ENCODE measurements around the gene MEGF6. TPM values are rescaled to one million over a fixed set of nuclear protein-coding genes. Genes with fewer than 3 reads are reported as not detected.

Gene MEGF6
- total RNA-seq, 1 experiment from 2014 or later: 21.3 TPM

DNA sequence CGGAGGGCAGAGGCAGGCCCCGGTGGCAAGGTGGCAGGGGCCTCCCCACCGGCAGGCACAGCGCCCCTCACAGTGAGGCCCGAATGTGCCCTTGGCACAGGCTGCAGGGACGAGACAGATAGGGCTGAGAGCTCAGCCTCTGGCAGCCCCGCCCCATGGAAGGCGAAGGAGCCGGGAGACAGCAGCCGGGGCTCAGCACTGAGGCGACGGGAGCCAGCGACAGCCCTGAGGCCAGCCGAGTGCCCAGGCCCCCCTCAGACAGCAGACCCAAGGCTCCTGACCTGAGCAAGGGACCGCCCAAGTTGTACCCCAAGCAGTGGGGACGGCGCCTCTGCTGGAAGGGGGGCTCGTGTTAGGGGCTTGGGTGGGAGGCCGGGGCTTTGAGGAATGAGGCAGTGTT, 113.8 kb downstream of the MEGF6 start:
- Histone ChIP-seq H2BK15ac (ENCODE audit: low read depth, low read length) (no peak overlapping the region), H2AK5ac (ENCODE audit: insufficient read length, low read length) (no peak overlapping the region), H4K5ac (ENCODE audit: insufficient read length, low read depth, low read length) (no peak overlapping the region), H3K27me3 (ENCODE audit: insufficient read depth, low read length) (no peaks in the 10 kb centered on the region), H2BK12ac (ENCODE audit: insufficient read length, low read depth, low read length) (no peak overlapping the region), H3K79me2 (ENCODE audit: insufficient read depth, low read length) (no peaks in the 10 kb centered on the region), H3K4ac (ENCODE audit: low read depth, low read length) (no peak overlapping the region), H3K4me2 (ENCODE audit: insufficient read depth, insufficient read length, low read length) (no peak overlapping the region), H3K27ac (ENCODE audit: insufficient read length, low read depth, low read length) (no peak overlapping the region), H3K18ac (ENCODE audit: insufficient read length, low read depth, low read length) (no peak overlapping the region), H3K4me1 (ENCODE audit: insufficient read depth, low read length) (no peaks in the 10 kb centered on the region), H3K23me2 (ENCODE audit: insufficient read length, low read depth, low read length, poor library complexity, severe bottlenecking) (no peaks in the 10 kb centered on the region), H3K23ac (ENCODE audit: insufficient read length, low read depth, low read length) (no peak overlapping the region), H3K9me3 (ENCODE audit: control insufficient read depth, low read depth, low read length) (no peaks in the 10 kb centered on the region), H3K9ac (ENCODE audit: extremely low read depth, insufficient read length, low read length) (no peak overlapping the region), H4K20me1 (ENCODE audit: control insufficient read depth, insufficient read depth, insufficient read length) (no peaks in the 10 kb centered on the region), H4K91ac (ENCODE audit: insufficient read length, low read depth, low read length) (no peak overlapping the region), H2BK5ac (ENCODE audit: insufficient read length, low read length) (no peak overlapping the region), H3K79me1 (ENCODE audit: insufficient read depth, low read depth, low read length, poor library complexity, severe bottlenecking) (no peaks in the 10 kb centered on the region), H2BK20ac (ENCODE audit: low read depth, low read length, poor library complexity, severe bottlenecking) (no peak overlapping the region), H2AFZ (ENCODE audit: low read length) (no peak overlapping the region), H4K8ac (replicated peaks; ENCODE audit: insufficient read length, low read depth, low read length) (no peak overlapping the region), H2BK120ac (ENCODE audit: low read depth, low read length, poor library complexity, severe bottlenecking) (no peak overlapping the region), H3K56ac (ENCODE audit: insufficient read length, low read depth, low read length) (no peak overlapping the region), H3T11ph (ENCODE audit: low read length) (no peak overlapping the region), H3K14ac (ENCODE audit: insufficient read depth, low read length) (no peak overlapping the region)
- Mint-ChIP-seq H3K27me3 (ENCODE audit: low read depth) (no peaks in the 10 kb centered on the region), H3K9me3 (no peaks in the 10 kb centered on the region), H3K27ac (no peak overlapping the region), H3K4me3 (no peak overlapping the region), H3K36me3 (ENCODE audit: insufficient read depth in 1 of 3, low read depth in 3 of 3) (no peaks in the 10 kb centered on the region; a peak in 1 of 7 replicates), H3K4me1 (no peaks in the 10 kb centered on the region)
- no CpG with 5 or more reads among the region's 19 CpGs for WGBS (ENCODE audit: extremely low coverage, insufficient read length, low lambda C conversion rate)
- no peak for DNase-seq
- TF ChIP-seq, protein P1, sequence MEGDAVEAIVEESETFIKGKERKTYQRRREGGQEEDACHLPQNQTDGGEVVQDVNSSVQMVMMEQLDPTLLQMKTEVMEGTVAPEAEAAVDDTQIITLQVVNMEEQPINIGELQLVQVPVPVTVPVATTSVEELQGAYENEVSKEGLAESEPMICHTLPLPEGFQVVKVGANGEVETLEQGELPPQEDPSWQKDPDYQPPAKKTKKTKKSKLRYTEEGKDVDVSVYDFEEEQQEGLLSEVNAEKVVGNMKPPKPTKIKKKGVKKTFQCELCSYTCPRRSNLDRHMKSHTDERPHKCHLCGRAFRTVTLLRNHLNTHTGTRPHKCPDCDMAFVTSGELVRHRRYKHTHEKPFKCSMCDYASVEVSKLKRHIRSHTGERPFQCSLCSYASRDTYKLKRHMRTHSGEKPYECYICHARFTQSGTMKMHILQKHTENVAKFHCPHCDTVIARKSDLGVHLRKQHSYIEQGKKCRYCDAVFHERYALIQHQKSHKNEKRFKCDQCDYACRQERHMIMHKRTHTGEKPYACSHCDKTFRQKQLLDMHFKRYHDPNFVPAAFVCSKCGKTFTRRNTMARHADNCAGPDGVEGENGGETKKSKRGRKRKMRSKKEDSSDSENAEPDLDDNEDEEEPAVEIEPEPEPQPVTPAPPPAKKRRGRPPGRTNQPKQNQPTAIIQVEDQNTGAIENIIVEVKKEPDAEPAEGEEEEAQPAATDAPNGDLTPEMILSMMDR (conservative IDR thresholded peaks at IDR 0.05): no peak
